Retinal pigment epithelial cell (primary cell): ENCODE data around the gene IGF2BP3.

Experiments used
- DNase-seq: peaks from one replicate; pipeline ENCODE4 v3.0.0-alpha.2; 2010; ENCODE audit warnings: low read depth
- H3K4me3 ChIP-seq: 2 replicates; pipeline ENCODE4 v1.5.1; 2011; ENCODE audit warnings: mild to moderate bottlenecking, low read length, control low read depth, moderate library complexity
- TF ChIP-seq, protein P1 (sequence below): conservative IDR thresholded peaks from 2 replicates; pipeline ENCODE4 v1.5.1; 2011; ENCODE audit warnings: low read depth, low read length, control low read depth, inconsistent platforms

Gene IGF2BP3

GRCh38 chr7:23443974-23444373 lies 26.3 kb downstream of the IGF2BP3 start:
- no peak for DNase-seq
- TF ChIP-seq, protein P1, sequence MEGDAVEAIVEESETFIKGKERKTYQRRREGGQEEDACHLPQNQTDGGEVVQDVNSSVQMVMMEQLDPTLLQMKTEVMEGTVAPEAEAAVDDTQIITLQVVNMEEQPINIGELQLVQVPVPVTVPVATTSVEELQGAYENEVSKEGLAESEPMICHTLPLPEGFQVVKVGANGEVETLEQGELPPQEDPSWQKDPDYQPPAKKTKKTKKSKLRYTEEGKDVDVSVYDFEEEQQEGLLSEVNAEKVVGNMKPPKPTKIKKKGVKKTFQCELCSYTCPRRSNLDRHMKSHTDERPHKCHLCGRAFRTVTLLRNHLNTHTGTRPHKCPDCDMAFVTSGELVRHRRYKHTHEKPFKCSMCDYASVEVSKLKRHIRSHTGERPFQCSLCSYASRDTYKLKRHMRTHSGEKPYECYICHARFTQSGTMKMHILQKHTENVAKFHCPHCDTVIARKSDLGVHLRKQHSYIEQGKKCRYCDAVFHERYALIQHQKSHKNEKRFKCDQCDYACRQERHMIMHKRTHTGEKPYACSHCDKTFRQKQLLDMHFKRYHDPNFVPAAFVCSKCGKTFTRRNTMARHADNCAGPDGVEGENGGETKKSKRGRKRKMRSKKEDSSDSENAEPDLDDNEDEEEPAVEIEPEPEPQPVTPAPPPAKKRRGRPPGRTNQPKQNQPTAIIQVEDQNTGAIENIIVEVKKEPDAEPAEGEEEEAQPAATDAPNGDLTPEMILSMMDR: no peak
- H3K4me3 ChIP-seq: no peak overlapping the region

DNA sequence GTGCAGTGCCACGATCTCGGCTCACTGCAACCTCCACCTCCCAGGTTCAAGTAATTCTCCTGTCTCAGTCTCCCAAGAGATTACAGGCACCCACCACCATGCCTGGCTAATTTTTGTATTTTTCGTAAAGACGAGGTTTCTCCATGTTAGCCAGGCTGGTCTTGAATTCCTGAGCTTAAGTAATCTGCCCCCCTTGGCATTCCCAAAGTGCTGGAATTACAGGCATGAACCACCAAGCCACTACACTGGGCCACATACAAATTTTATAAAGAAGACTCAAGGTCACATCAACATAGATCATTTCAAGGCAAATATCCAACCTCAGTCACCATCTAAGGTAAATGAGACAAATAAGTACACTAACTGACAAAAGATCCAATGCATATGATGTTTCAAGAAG lies 32.1 kb downstream of the IGF2BP3 start:
- TF ChIP-seq, protein P1: no peak

DNA sequence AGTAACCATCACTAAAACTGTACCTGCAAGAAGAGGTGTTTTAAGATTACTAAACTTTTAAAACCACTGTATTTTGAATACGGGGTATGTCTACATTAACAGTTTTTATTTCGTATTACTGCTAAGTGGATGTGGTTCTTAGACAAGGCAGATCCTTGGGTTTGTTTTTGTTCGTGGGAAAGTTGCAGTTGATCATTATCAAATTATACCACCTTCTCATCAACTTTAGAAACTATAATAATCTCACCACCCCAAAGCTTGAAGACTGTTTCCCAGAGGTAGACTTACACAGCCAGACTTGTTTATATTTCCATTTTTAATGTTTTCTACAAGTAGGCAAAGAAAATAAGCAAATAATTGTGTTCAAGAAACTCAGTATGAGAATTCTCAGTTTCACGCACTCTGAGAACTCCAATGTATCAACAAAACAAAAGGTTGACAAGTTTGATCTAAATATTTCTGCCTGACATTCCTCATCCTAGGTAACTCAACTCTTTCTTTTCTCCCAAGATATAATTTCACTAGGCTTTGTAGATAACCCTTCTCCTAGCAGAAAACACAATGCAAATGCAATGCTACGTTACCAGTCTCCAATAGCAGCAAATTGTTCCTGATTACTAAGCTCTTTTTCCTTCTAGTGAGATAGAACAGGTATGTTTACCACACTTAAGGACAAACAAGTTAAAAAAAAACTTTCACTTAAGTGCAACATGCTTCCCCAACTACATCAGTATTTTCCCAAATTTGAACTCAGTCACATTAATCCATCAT lies 36.0 kb downstream of the IGF2BP3 start:
- TF ChIP-seq, protein P1: no peak
- DNase-seq: no peak
- H3K4me3 ChIP-seq: no peak overlapping the region

More for the DNA sequence above, 32.1 kb downstream of the IGF2BP3 start:
- no peak for DNase-seq
- no peak overlapping the region for H3K4me3 ChIP-seq

GRCh38 chr7:23431702-23432199 lies 38.5 kb downstream of the IGF2BP3 start:
- H3K4me3 ChIP-seq: no peak overlapping the region
- TF ChIP-seq, protein P1: no peak
- DNase-seq: no peak

GRCh38 chr7:23430893-23431259 lies 39.4 kb downstream of the IGF2BP3 start:
- DNase-seq: no peak
- H3K4me3 ChIP-seq: no peak overlapping the region
- TF ChIP-seq, protein P1: no peak

DNA sequence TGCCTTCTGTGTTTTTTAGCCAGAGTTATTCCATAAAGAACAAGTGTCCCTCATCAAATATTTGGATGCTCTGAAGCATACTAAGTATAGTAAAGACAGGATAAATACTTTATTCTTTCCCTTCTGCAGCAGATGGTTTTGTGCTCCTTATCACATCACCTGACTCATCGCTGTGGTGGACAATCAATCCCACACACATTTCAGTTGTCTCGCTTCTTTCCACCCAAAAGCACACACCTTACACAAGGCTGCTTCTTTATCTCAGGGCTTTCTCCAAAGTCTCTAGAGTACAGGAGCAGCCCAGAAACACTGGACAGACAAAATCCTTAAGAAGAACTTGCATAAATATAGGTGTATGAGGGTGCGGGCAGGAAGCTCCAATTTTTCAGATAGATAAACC lies 43.4 kb downstream of the IGF2BP3 start:
- H3K4me3 ChIP-seq: no peak overlapping the region
- no peak for DNase-seq
- TF ChIP-seq, protein P1: no peak

DNA sequence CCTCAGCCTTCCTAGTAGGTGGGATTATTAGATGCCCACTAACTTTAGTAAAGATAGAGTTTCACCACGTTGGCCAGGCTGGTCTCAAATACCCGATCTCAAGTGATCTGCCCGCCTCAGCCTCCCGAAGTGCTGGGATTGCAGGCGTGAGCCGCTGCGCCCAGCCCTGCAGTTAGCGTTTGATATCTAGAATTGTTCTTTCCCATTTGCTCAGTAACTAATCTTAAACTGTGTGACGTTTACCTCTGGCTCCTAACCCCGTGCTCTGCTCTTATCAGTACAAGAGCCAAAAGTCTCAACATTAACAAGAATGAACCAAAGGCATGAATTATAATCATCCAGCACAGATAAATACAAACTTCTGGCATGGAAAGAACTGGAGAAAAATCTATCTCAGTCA lies 47.4 kb downstream of the IGF2BP3 start:
- no peak overlapping the region for H3K4me3 ChIP-seq
- TF ChIP-seq, protein P1: no peak
- DNase-seq: no peak
